ENCODE results near the gene KLHL10.

DNA sequence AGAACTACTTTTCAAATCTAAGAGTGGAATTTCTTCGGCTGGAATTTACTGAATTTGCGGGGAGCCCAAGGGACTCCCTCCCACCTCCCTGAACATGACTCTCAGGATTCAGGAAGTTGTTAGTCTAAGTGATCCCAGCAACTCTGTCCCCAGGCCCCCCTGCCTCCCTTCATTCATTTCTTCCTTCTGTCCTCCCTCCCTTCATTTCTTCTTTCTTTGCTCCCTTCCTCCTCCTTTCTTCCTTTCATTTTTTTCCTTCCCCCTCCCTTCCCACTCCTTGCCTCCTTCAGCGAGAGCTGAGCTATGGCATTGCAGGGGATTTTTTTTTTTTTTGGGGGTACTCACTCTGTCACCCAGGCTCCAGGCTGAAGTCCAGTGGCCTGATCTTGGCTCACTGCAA is 40.2 kb upstream of the KLHL10 start:
- TF ChIP-seq POLR2G (IDR thresholded peaks at IDR 0.05; ENCODE audit: low read depth, low read length) (no peak), SP2 (CRISPR knock-in tag; IDR thresholded peaks at IDR 0.05) (no peak), ZNF33A (CRISPR knock-in tag; IDR thresholded peaks at IDR 0.05; ENCODE audit: borderline replicate concordance) (no peak), SAFB2 (CRISPR knock-in tag; IDR thresholded peaks at IDR 0.05; ENCODE audit: borderline replicate concordance, low read depth) (no peak), JUN (CRISPR knock-in tag; IDR thresholded peaks at IDR 0.05) (no peak)
- TF ChIP-seq, protein P1, sequence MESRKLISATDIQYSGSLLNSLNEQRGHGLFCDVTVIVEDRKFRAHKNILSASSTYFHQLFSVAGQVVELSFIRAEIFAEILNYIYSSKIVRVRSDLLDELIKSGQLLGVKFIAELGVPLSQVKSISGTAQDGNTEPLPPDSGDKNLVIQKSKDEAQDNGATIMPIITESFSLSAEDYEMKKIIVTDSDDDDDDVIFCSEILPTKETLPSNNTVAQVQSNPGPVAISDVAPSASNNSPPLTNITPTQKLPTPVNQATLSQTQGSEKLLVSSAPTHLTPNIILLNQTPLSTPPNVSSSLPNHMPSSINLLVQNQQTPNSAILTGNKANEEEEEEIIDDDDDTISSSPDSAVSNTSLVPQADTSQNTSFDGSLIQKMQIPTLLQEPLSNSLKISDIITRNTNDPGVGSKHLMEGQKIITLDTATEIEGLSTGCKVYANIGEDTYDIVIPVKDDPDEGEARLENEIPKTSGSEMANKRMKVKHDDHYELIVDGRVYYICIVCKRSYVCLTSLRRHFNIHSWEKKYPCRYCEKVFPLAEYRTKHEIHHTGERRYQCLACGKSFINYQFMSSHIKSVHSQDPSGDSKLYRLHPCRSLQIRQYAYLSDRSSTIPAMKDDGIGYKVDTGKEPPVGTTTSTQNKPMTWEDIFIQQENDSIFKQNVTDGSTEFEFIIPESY (CRISPR knock-in tag; IDR thresholded peaks at IDR 0.05) = no peak
- TF ChIP-seq, protein P2, sequence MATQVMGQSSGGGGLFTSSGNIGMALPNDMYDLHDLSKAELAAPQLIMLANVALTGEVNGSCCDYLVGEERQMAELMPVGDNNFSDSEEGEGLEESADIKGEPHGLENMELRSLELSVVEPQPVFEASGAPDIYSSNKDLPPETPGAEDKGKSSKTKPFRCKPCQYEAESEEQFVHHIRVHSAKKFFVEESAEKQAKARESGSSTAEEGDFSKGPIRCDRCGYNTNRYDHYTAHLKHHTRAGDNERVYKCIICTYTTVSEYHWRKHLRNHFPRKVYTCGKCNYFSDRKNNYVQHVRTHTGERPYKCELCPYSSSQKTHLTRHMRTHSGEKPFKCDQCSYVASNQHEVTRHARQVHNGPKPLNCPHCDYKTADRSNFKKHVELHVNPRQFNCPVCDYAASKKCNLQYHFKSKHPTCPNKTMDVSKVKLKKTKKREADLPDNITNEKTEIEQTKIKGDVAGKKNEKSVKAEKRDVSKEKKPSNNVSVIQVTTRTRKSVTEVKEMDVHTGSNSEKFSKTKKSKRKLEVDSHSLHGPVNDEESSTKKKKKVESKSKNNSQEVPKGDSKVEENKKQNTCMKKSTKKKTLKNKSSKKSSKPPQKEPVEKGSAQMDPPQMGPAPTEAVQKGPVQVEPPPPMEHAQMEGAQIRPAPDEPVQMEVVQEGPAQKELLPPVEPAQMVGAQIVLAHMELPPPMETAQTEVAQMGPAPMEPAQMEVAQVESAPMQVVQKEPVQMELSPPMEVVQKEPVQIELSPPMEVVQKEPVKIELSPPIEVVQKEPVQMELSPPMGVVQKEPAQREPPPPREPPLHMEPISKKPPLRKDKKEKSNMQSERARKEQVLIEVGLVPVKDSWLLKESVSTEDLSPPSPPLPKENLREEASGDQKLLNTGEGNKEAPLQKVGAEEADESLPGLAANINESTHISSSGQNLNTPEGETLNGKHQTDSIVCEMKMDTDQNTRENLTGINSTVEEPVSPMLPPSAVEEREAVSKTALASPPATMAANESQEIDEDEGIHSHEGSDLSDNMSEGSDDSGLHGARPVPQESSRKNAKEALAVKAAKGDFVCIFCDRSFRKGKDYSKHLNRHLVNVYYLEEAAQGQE (IDR thresholded peaks at IDR 0.05; ENCODE audit: borderline replicate concordance in 1 of 2, low read depth in 1 of 2, low read length in 2 of 2) = no peak
- TF ChIP-seq, protein P3, sequence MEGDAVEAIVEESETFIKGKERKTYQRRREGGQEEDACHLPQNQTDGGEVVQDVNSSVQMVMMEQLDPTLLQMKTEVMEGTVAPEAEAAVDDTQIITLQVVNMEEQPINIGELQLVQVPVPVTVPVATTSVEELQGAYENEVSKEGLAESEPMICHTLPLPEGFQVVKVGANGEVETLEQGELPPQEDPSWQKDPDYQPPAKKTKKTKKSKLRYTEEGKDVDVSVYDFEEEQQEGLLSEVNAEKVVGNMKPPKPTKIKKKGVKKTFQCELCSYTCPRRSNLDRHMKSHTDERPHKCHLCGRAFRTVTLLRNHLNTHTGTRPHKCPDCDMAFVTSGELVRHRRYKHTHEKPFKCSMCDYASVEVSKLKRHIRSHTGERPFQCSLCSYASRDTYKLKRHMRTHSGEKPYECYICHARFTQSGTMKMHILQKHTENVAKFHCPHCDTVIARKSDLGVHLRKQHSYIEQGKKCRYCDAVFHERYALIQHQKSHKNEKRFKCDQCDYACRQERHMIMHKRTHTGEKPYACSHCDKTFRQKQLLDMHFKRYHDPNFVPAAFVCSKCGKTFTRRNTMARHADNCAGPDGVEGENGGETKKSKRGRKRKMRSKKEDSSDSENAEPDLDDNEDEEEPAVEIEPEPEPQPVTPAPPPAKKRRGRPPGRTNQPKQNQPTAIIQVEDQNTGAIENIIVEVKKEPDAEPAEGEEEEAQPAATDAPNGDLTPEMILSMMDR (CRISPR knock-in tag; IDR thresholded peaks at IDR 0.05) = no peak
